GM19372 (cell line): ENCODE measurements around the gene GPR32.
"Not testable (repeated sequence)": the region's sequence is repeated elsewhere in the genome, so short reads cannot be mapped to it uniquely, and the experiment has no call there.

Experiments
- ATAC-seq: cut with Tn5 transposase; IDR thresholded peaks from one replicate; pipeline ENCODE4 v1.9.1; 2021; ENCODE audit warnings: mild to moderate bottlenecking, low read depth, moderate library complexity; ENCODE audit not compliant: unreplicated experiment

The GPR32 gene

GRCh38 chr19:50747141-50747540, 23.1 kb upstream of the GPR32 start:
- ATAC-seq = not testable (repeated sequence)

GRCh38 chr19:50749490-50749889, 20.8 kb upstream of the GPR32 start:
- no peak for ATAC-seq

GRCh38 chr19:50750010-50750409, 20.3 kb upstream of the GPR32 start:
- no peak for ATAC-seq

- no peak for ATAC-seq
Measured at GRCh38 chr19:50753879-50754278, 16.4 kb upstream of the GPR32 start.

GRCh38 chr19:50756244-50756643, 14.0 kb upstream of the GPR32 start:
- not testable (repeated sequence) for ATAC-seq

GRCh38 chr19:50757624-50758023, 12.6 kb upstream of the GPR32 start:
- not testable (repeated sequence) for ATAC-seq

GRCh38 chr19:50759076-50759475, 11.2 kb upstream of the GPR32 start:
- ATAC-seq = not testable (repeated sequence)

- no peak for ATAC-seq
Measured at GRCh38 chr19:50759886-50760285, 10.4 kb upstream of the GPR32 start.

- ATAC-seq = not testable (repeated sequence)
Measured at GRCh38 chr19:50761501-50761900, 8.8 kb upstream of the GPR32 start.

- not testable (repeated sequence) for ATAC-seq
Measured at GRCh38 chr19:50763521-50763920, 6.7 kb upstream of the GPR32 start.

GRCh38 chr19:50764409-50764808, 5.9 kb upstream of the GPR32 start:
- no peak for ATAC-seq

GRCh38 chr19:50766746-50767145, 3.5 kb upstream of the GPR32 start:
- not testable (repeated sequence) for ATAC-seq

- ATAC-seq = not testable (repeated sequence)
Measured at GRCh38 chr19:50767263-50767662, 3.0 kb upstream of the GPR32 start.

- ATAC-seq = no peak
Measured at GRCh38 chr19:50768277-50768676, 2.0 kb upstream of the GPR32 start.

GRCh38 chr19:50770888-50771287, 624 bp downstream of the GPR32 start:
- no peak for ATAC-seq

- no peak for ATAC-seq
Measured at GRCh38 chr19:50772476-50772875, 2.2 kb downstream of the GPR32 start.

GRCh38 chr19:50772912-50773311, 2.6 kb downstream of the GPR32 start:
- not testable (repeated sequence) for ATAC-seq

- not testable (repeated sequence) for ATAC-seq
Measured at GRCh38 chr19:50773454-50773853, 3.2 kb downstream of the GPR32 start.

GRCh38 chr19:50776131-50776530, 5.9 kb downstream of the GPR32 start:
- no peak for ATAC-seq

GRCh38 chr19:50777261-50777660, 7.0 kb downstream of the GPR32 start:
- ATAC-seq = no peak

GRCh38 chr19:50777830-50778303, 7.6 kb downstream of the GPR32 start:
- ATAC-seq = no peak

- no peak for ATAC-seq
Measured at GRCh38 chr19:50778906-50779430, 8.7 kb downstream of the GPR32 start.
